C1 segment of cervical spinal cord (tissue), 14 donors: Measurements from ENCODE around the gene LHFPL6.
A peak's percentile ranks its signal among the peaks of the same experiment; 100 is the strongest.

ENCODE experiments used
- DNase-seq, 14 donors: peaks; one replicate each; lab custom pipeline; 2025; lab: John Stamatoyannopoulos, UW

The LHFPL6 gene

DNA sequence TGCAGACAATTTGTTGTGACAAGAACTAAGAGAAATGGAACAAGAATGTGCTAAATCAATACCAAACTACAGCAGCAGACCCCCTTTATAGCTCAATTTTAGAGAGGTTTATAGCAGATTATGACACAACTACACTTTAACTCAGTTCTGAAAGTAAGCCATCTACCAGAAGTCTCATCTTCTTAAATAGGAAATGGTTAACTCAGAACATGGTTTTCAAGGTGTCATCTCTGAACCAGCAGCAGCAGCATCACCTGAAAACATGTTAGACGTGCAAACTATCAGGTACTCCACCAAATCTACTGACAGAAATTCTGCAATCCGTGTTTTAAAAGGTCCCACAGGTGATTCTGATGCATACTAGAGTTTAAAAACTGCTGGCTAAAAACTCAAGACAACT is 6.8 kb downstream of the LHFPL6 start:
- DNase-seq, result no peak

DNA sequence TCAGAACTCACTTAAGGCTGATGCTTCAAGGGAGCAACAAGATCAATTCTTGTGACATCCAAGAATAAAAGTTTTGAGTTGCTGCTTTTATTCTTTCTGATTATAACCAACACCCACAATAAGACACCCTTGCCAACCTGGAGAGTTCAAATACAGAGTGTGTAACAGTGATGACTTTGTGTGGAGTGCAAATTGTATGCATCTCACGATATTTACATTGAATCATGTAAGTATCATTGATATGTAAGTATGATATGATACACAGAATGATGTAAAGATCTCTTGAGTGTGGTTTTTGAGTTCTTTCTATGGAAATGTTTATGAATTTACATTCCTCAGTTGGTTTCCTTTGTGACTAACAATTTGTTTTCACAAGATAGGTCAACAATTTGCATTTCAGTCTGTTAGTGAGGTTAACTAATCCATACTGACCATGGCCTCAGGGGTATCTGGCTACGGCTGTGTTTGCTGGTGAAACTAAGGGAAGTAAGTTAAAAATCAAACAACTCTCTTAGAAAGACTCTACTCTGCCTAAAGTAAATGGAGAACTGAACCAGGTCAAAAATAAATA is 12.4 kb downstream of the LHFPL6 start:
- no peak for DNase-seq

DNA sequence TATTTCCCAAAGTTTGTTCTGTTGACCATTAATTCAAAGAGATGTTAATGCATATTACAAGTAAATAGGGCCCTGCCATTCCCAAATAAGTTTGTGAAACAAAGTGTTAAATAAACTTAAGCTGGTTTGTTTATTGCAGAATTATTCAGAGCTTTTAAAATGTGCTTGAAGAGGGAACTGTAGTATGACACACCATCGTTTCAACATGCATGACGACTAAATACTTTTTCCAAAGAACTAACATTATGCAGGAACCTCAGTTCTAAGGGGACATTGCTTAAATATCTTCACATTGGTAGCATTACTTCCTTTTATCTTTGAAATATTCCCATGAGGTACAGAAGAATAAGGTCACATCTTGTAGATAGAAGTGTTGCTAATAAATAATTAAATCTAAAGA is 14.6 kb downstream of the LHFPL6 start:
- no peak for DNase-seq

DNA sequence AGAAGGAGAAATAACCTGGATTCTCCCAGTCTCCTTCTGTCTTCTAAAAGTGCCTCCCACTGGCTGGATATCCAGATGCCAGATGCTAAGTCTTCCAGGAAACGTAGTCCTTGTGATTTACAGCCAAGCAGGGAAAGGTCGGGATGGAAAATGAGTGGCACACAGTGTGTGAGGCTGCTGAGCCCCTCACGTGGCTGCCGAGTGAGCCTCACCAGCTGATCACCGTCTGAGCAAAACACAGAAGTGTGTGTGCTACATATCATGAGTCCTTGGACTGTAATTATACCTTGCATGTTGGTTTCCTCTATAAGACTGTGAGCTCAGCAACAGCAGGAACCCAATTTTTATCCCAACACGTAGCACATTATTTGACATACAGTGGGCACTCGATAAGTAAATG is 15.1 kb downstream of the LHFPL6 start:
- DNase-seq, result no peak

- no peak for DNase-seq
Observed at GRCh38 chr13:39586958-39587605, 15.9 kb downstream of the LHFPL6 start.

GRCh38 chr13:39586151-39586550 is 16.8 kb downstream of the LHFPL6 start:
- no peak for DNase-seq

- no peak for DNase-seq
Observed at GRCh38 chr13:39585219-39585618, 17.8 kb downstream of the LHFPL6 start.

DNA sequence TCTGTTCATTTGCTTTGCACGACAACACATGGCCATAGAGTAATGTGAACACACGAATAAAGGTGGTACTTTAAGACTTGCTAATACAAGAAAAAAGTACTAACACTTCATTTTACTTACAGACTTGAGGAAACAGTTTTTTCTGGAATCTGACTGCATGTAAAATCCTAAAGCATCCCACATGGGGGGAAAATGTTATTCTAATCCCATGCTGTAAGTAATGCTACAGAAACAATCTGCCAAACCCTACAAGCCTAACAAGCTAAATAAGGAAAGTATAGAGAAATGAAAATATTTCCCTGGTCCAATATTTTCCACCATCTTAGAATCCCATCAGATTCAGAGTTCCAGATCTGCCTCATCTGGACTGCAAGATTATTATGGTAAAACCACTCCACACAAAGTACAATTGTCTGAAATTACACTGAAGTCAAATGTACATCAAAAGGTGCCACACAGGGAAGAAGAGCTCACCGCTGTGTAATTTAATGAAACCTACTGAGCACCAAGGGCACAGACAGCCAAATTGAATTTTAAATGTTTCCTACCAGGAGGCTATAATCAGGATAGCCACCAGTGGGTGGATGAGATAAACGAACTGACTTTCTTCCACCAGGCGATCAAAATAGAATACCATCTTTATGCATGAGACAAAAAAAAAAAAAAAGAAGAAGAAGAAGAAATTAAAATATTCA is 22.0 kb downstream of the LHFPL6 start:
- no peak for DNase-seq

GRCh38 chr13:39578821-39579291 is 24.1 kb downstream of the LHFPL6 start:
- DNase-seq, result no peak

DNA sequence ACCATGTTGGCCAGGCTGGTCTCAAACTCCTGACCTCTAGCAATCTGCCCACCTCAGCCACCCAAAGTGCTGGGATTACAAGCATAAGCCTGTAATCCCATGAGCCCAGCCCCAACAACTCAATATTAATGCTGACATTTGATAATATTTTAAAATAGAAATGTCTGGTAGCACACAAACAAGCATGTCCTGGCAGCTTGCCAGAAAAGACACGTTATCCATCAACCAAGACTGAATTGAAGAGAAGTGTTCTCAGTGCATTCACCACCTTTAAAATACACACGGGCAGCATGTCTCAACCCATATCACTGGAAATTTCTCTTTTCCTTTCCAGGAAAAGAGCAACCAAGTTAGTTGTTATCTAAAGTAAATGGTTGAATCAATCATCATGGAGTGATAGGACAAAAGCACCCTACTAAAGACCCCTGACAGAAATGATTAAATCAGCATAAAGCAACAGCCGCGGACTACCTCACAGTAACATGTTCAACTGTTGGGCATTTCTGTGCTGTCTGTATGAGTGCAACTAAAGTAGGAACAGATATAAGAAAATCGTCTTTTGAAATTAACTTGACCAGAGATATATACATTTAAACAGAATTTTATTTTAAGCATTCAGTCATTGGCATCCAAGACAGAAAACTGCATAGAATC is 25.0 kb downstream of the LHFPL6 start:
- DNase-seq, result no peak

- DNase-seq, result no peak
Observed at GRCh38 chr13:39577203-39577602, 25.8 kb downstream of the LHFPL6 start.

GRCh38 chr13:39575641-39576238 is 27.3 kb downstream of the LHFPL6 start:
- no peak for DNase-seq

- DNase-seq, result no peak
Observed at GRCh38 chr13:39571502-39572092, 31.4 kb downstream of the LHFPL6 start.

GRCh38 chr13:39567569-39567968 is 35.4 kb downstream of the LHFPL6 start:
- no peak for DNase-seq

DNA sequence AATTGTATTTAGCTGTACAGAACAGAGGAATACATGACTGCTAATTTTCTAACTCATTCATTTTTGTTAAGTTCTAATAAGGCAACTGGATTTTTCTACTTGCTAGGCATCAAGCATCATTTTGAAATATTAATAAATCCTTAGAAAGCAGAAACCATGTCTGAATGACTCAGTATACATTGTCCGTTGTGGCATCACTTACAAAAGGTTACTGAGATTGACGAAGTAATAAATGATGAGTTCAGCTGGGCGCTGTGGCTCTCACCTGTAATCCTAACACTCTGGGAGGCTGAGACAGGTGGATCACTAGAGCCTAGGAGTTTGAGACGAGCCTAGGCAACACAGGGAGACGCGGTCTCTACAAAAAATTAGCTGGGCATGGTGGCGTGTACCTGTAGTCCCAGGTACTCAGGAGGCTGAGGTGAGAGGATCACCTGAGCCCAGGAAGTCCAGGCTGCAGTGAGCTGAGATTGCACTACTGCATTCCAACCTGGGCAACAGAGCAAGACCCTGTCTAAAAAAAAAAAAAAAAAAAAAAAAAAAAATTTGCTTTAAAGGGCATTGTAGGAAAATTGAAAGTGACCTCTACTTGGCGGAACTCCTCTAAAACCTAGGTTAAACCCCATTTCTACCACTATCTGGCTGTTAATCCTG is 36.6 kb downstream of the LHFPL6 start:
- no peak for DNase-seq

DNA sequence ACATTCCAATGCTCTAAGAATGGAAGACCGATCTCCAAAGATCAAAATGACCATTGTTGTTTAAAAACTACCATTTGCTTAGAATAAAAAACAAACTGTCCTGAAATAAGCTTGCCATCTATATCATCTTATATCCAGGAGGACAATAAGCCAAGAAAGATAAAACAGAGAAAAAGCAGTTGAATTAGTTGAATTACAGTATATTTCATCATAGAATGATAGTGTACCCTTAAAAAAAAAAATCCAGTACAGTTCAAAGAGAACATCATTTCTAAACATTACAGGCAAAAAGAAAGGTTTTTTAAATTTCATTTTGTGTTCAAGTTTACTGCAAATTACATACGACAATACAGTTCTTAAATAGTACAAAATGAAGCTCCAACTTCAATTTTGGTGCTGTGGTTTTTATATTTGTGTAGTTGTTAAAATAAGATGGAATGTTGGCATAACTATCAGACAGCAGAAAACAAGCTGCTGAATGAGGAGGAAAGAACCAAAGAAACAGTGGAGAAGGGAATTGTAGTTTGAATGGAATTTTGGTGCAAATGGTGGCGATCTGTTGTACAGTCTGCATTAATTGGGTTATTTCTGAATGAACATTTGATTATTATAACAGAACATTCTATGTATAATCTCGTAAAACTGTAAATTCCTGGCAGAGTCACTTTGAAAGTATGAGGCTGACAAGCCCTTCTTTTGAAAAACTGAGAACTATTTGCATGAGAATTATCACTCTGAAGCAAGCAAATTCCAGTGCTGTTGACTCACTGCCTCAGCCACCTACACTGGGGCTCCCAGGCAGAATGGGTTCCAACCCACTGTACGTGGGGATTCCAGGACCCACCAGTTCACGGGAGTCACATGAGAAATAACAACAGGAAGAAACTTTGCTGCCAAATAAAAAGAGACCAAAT is 37.7 kb downstream of the LHFPL6 start:
- DNase-seq, result peak in 1 of 14 donors; percentile 4

DNA sequence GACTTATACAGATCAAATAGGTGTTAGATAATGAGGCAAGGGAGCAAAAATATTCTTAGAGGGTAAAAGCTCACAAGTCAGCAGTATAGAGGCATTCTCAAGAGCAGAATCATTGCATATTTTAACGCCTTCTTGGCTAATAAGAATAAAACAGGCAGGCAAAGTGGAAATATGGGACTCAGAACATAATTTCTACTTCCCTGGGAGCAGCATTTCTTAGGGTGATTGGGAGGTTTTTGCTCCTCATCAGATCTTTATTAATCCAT is 39.6 kb downstream of the LHFPL6 start:
- no peak for DNase-seq

GRCh38 chr13:39561971-39562370 is 41.0 kb downstream of the LHFPL6 start:
- DNase-seq, result no peak

GRCh38 chr13:39559847-39560246 is 43.1 kb downstream of the LHFPL6 start:
- no peak for DNase-seq

DNA sequence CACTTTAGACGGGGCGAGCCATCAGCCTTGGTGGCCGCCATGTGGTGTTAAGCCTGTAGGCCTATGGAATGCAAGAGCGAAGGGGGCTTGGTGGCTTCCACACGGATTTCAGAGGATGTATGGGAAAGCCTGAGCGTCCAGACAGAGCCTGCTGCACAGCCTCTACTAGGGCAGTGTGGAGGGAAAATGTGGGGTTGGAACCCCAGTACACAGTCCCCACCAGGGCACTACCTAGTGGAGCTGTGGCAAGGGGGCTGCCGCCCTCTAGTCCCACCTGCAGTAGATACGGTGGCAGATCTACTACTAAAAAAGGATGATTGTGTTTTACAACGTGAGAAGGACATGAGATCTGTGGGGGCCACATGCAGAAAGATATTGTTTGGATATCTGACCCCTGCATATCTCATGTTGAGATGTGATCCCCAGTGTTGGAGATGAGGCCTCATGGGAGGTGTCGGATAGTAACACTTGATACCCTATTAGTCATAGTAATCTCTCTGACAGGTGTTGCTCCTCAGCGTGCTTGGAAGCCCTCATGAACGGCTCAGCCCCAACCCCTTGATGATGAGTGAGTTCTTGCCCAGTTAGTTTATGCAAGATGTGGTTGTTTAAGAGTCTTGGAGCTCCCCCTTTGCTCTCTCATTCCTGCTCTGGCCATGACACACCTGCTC is 45.6 kb downstream of the LHFPL6 start:
- DNase-seq, result no peak
